Activated gamma-delta T cell (primary cell): ENCODE data around the gene OR2AT4.
"Not testable (repeated sequence)": the region's sequence is repeated elsewhere in the genome, so short reads cannot be mapped to it uniquely, and the experiment has no call there.

ENCODE experiments used
- DNase-seq: peaks from one replicate; lab custom pipeline; 2025; lab: John Stamatoyannopoulos, UW

Gene OR2AT4

GRCh38 chr11:75103380-75104026, 6.8 kb upstream of the OR2AT4 start:
- DNase-seq = no peak

- DNase-seq = no peak
Observed at GRCh38 chr11:75101424-75102128, 4.9 kb upstream of the OR2AT4 start.

- DNase-seq = no peak
Observed at GRCh38 chr11:75100314-75100713, 3.6 kb upstream of the OR2AT4 start.

GRCh38 chr11:75099635-75100034, 3.0 kb upstream of the OR2AT4 start:
- DNase-seq = no peak

- not testable (repeated sequence) for DNase-seq
Observed at GRCh38 chr11:75098835-75099439, 2.3 kb upstream of the OR2AT4 start.

GRCh38 chr11:75098181-75098580, 1.5 kb upstream of the OR2AT4 start:
- not testable (repeated sequence) for DNase-seq

GRCh38 chr11:75097173-75097557, 489 bp upstream of the OR2AT4 start:
- no peak for DNase-seq

GRCh38 chr11:75094382-75094781, 2.3 kb downstream of the OR2AT4 start:
- DNase-seq = not testable (repeated sequence)

GRCh38 chr11:75090671-75091177, 6.0 kb downstream of the OR2AT4 start:
- DNase-seq = no peak

GRCh38 chr11:75087319-75088305, 9.1 kb downstream of the OR2AT4 start:
- DNase-seq = no peak

- no peak for DNase-seq
Observed at GRCh38 chr11:75084883-75085282, 11.8 kb downstream of the OR2AT4 start.

- no peak for DNase-seq
Observed at GRCh38 chr11:75083217-75083605, 13.5 kb downstream of the OR2AT4 start.

GRCh38 chr11:75082601-75083216, 14.0 kb downstream of the OR2AT4 start:
- no peak for DNase-seq

- DNase-seq = no peak
Observed at GRCh38 chr11:75079546-75079945, 17.1 kb downstream of the OR2AT4 start.

- DNase-seq = no peak
Observed at GRCh38 chr11:75078233-75078632, 18.4 kb downstream of the OR2AT4 start.

GRCh38 chr11:75077316-75077715, 19.4 kb downstream of the OR2AT4 start:
- no peak for DNase-seq

GRCh38 chr11:75076671-75077070, 20.0 kb downstream of the OR2AT4 start:
- no peak for DNase-seq

- no peak for DNase-seq
Observed at GRCh38 chr11:75073459-75074190, 23.1 kb downstream of the OR2AT4 start.

- DNase-seq = no peak
Observed at GRCh38 chr11:75072582-75072981, 24.1 kb downstream of the OR2AT4 start.

GRCh38 chr11:75069473-75069872, 27.2 kb downstream of the OR2AT4 start:
- DNase-seq = no peak

- DNase-seq = no peak
Observed at GRCh38 chr11:75068993-75069392, 27.7 kb downstream of the OR2AT4 start.
